ENCODE results near the gene LPCAT1. TPM values are rescaled to one million over a fixed set of nuclear protein-coding genes. Genes with fewer than 3 reads are reported as not detected.

Gene LPCAT1
- total RNA-seq, 1 experiment from 2014 or later = 47.5 TPM

DNA sequence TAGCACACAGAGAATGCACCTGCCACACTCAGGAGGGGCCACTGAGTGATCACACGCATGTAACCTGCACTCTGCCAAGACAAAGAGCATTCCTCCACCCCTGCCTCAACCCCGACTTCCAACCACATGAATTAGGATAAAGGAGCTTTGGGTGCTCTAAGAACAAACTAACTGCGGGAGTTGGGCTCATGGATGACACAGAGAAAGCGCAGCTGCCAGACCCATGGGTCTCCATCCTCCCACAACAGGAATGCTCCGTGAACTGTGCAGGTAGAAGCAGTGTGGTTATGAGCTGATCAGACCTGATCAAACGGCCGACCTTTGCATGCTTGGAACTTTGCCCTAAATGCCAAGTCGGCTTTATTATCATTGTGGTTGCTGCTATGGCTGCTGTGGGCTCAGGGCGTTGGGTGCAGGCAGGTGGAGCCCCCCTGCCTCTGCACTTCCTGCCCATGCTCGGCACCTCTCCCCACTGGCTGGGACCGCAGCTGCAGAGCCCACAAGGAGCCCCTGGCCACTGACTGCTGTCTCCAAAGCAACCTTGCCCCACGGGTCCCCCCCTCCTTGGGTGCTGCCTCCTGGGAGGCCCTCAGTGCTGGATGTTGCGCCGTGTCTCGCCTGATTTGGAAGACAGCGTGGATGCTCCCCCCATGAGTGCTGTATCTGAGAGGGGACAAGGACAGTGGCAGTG is 75.9 kb downstream of the LPCAT1 start:
- in situ Hi-C loops (cut with HindIII; ENCODE audit: low pct_unique_long_range_greater_than_20kb, low sequenced_read_pairs) = no loop called here
- DNase-seq (ENCODE audit: low read depth, low spot score) = no peak

DNA sequence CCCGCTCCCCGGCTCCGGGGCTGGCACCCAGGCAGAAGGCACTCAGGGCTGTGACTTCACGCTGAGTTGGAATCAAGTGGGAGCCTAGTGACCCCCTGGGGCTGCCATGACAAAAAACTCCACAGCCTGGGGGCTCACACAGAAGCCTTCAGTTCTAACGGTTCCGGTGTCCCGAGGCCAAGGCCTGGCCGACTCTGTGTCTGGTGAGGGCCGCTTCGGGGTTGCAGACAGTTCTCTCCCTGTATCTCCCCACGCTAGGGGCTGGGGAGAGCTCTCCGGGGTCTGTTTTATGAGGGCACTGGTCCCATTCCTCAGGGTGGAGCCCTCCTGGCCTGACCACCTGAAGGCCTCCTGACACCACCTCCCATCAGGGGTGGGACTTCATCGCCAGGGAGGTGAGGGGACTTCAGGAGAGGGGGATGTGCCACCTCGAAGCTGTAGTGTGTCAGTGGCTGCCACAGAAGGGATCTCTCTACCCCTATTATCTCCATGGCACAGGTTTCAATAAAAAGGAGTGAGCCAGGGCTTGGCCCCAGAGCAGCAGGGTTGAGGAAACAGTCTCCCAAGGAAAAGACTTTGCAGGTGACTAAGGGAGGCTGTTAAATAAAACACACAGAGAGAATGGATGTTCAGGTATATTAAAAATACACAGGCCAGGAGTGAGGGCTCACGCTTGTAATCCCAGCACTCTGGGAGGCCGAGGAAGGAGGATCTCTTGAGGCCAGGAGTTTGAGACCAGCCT is 77.0 kb downstream of the LPCAT1 start:
- DNase-seq (ENCODE audit: low read depth, low spot score) = no peak
- in situ Hi-C loops (cut with HindIII; ENCODE audit: low pct_unique_long_range_greater_than_20kb, low sequenced_read_pairs) = no loop called here

DNA sequence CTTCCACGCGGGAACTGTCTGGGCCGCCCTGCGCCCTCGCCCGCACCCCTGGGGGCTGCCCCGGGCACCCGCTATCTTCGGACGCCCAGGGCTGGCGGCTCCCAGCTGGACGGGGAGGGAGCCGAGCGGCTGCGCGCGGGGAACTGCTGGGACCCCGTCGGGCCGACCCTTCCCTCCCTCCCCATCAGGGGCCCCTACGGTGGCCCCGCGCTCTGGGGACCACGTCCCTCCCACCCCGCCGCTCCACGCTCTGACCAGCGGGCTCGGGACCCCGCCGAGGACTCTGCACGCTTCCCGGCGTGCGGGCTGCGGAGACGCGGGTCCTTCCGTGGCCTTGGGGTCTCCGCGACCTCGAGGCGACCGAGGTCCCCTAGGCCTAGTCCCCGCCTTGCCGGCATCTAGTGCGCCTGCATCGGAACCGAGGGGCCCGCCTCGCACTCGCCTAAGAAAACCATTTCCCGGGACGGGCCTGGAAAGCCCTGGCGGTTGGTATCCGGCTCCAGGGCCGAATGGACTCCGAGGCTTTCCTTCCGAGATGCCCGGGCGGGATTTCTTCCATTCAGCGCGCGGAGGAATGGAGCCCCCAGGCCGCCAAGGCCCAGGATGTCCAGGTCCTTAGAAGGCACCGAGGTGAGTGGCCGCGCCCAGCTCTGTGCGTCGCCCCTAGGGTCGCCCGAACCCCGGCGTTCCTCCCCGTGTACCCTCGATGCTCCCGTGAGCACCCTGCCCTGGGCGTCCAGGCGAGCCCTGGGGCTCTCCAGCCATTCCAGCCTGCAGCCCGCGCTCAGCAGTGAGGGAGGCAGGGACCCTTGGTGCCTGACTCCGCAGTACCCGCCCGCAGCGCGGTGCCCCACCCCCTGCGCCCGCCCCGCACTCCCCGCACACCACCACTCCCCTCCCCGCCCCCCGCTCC is 77.8 kb downstream of the LPCAT1 start:
- DNase-seq (ENCODE audit: low read depth, low spot score) = no peak

DNA sequence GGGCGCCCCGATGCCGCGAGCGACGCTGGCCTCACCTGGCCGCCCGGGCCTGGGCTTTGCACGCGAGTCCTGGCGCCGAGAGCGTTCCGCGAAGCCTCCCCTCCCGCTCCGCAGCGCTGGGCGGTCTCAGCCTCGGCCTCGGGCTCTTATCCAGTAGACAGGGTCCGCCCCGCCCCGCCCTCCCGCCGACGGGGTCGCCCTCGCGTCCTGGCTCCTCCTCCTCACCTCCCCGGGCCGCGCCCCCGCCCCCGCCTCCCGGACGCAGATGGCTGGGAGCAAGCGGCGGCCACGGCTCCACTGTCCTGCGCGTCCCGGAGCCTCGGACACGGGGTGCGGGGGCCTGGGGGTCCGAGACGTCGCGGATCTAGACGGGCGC is 78.5 kb downstream of the LPCAT1 start, which contains the start of gene SLC6A3:
SLC6A3 (minus strand) TSS at position 128 of the 376 bp plus-strand sequence. CDS start 2,243 bp downstream, outside the sequence.
- peak; percentile 41 for DNase-seq (ENCODE audit: low read depth, low spot score)
- in situ Hi-C loops (cut with HindIII; ENCODE audit: low pct_unique_long_range_greater_than_20kb, low sequenced_read_pairs) = no loop called here

More for the DNA sequence above, 77.8 kb downstream of the LPCAT1 start:
- in situ Hi-C loops (cut with HindIII; ENCODE audit: low pct_unique_long_range_greater_than_20kb, low sequenced_read_pairs) = no loop called here

GRCh38 chr5:1444361-1445189 is 79.2 kb downstream of the LPCAT1 start:
- DNase-seq (ENCODE audit: low read depth, low spot score) = no peak
- in situ Hi-C loops (cut with HindIII; ENCODE audit: low pct_unique_long_range_greater_than_20kb, low sequenced_read_pairs) = no loop called here

GRCh38 chr5:1443991-1444360 is 79.8 kb downstream of the LPCAT1 start:
- in situ Hi-C loops (cut with HindIII; ENCODE audit: low pct_unique_long_range_greater_than_20kb, low sequenced_read_pairs) = no loop called here

GRCh38 chr5:1443171-1443570 is 80.6 kb downstream of the LPCAT1 start:
- no peak for DNase-seq (ENCODE audit: low read depth, low spot score)
- in situ Hi-C loops (cut with HindIII; ENCODE audit: low pct_unique_long_range_greater_than_20kb, low sequenced_read_pairs) = no loop called here

More at GRCh38 chr5:1443991-1444360, 79.8 kb downstream of the LPCAT1 start:
- DNase-seq (ENCODE audit: low read depth, low spot score) = no peak

DNA sequence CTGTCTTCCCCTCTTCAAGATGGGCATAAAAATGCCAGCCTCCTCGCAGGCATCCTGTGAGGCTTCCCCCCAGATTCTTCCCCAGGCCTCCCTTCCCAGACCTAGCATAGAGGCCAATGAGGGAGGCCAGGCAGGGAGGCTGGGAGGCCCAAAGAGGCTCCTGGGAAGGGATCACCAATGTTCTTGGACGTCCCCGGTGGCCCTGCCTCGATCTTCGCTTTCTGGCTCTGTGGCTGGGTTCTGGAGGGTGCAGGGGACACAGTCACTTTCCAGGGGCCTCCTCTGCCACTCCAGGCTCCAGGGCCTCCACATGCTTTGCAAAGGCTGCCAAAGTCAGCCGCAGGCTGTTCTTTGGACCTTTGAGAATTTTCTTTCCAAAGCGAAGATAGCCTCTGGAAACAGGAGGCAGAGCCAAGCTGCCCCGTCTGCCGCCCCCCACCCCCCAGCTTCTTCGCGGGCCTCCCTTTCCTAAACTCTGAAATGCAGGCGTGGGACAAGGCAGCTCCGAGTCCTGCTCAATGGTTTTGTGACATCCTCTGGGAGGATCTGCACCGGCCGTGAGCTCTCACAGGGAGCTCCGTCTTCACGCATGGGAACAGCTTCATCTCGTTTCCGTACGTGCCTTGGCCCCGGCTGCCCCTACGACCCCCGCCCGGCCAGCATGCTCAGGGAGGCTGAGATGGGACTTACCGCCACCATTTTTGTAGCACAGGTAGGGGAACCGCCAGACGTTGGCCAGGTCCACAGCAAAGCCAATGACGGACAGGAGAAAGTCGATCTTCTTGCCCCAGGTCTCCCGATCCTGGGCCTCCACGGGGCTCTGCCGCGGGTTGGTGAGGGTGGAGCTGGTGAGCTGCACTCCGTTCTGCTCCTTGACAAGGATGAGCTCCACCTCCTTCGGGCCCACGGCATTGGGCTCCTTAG is 81.3 kb downstream of the LPCAT1 start:
- DNase-seq (ENCODE audit: low read depth, low spot score) = no peak
- in situ Hi-C loops (cut with HindIII; ENCODE audit: low pct_unique_long_range_greater_than_20kb, low sequenced_read_pairs) = no loop called here

DNA sequence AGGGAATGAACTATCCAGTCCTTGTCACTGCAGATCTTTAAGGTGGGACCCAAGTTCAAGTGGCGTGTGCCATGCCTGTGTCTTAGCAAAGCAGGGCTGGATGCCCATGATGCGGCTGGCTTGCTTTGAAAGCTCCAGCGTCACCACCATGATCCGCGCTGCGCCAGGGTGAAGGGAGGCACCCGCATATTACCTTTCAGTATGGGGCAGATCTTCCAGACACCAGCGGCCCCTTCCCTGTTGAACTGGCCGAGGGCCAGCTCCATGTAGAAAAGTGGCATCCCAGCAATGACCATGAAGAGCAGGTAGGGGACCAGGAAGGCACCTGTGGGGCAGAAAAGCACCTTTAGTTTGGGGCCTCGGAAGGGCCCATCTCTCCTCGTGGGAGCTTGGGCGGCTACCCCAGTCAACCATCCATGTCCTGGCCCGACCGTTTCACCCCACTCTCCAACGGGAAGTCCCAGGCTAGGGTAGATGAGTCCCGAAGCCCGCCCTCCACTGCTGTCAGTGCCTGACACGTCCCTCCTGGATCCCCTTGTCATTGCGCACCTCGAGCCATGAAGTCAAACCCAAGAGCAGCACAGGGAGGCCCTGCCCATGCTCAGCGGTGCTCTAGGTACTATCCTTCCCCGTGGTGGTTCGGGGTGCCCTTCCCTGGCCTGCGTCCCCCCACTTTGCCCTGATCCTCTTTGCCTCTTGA is 82.4 kb downstream of the LPCAT1 start:
- DNase-seq (ENCODE audit: low read depth, low spot score) = no peak
- in situ Hi-C loops (cut with HindIII; ENCODE audit: low pct_unique_long_range_greater_than_20kb, low sequenced_read_pairs) = no loop called here

DNA sequence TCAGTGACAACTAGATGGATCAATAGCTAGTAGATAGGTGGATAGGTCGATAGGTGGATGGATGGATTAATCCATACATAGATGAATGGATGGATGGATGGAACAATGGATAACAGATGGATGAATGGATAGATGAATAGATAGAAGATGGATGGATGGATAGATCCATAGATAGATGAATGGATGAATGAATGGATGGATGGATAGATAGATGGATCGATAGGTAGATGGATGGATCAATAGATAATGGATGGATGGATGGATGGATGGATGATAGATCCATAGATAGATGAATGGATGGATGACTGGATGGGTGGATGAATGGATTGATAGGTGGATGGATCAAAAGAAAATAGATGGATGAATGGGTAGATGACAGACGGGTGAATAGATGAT is 83.7 kb downstream of the LPCAT1 start:
- in situ Hi-C loops (cut with HindIII; ENCODE audit: low pct_unique_long_range_greater_than_20kb, low sequenced_read_pairs) = no loop called here
- DNase-seq (ENCODE audit: low read depth, low spot score) = no peak

DNA sequence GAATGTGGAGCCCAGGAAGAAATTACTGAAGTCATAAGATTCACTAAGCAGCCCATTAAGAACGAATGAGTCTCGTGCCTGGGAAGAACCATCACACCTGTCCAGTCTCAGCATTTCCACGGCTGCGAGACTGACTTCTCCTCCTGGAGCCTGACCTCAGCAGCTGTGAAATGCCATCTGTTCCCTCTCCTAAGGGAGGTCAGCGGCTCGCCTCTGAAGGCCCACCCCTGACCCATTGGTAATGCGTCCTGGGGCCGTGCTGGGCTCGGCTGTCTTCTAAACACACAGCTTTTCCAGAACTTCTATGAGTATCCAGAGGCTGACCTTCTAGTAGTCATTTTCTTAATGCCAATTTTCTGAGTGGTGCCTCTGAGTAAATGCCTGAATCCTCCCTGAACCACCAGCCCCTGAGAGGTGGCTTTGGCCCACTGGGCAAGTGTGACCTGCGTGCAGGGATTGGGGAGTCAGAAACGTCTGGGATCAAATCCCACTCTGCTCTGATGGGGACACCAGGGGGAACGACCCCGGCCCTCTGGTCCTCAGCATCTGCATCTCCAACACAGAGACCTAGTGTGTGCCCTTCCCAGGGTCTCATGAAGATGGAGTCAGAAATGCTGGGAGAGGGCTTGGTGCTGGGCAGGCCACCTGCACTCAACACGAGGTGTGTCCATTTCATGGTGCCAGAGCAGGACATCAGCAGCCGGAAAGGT is 84.2 kb downstream of the LPCAT1 start:
- in situ Hi-C loops (cut with HindIII; ENCODE audit: low pct_unique_long_range_greater_than_20kb, low sequenced_read_pairs) = no loop called here
- no peak for DNase-seq (ENCODE audit: low read depth, low spot score)

DNA sequence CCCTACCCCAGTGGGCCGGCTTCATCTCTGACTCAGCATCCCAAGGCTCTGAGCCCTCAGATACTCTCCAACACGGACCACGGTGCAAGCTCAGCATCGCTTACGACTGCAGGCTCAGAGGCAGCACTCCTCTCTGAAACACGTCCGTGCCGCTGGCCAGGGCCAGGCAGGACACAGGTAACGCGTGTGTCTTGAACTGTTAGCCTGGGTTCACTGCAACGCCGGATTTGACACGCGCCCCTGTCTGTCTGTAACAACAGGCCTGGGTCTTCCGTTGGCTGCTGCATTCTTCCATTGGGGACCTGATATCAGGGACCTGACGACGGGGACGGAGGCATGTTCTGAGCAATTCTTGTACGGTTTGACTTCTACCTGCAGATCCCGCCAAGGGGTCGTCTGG is 84.9 kb downstream of the LPCAT1 start:
- DNase-seq (ENCODE audit: low read depth, low spot score) = no peak
- in situ Hi-C loops (cut with HindIII; ENCODE audit: low pct_unique_long_range_greater_than_20kb, low sequenced_read_pairs) = no loop called here

- in situ Hi-C loops (cut with HindIII; ENCODE audit: low pct_unique_long_range_greater_than_20kb, low sequenced_read_pairs) = no loop called here
- DNase-seq (ENCODE audit: low read depth, low spot score) = no peak
These were observed 85.7 kb downstream of the LPCAT1 start for GRCh38 chr5:1437876-1438559.

DNA sequence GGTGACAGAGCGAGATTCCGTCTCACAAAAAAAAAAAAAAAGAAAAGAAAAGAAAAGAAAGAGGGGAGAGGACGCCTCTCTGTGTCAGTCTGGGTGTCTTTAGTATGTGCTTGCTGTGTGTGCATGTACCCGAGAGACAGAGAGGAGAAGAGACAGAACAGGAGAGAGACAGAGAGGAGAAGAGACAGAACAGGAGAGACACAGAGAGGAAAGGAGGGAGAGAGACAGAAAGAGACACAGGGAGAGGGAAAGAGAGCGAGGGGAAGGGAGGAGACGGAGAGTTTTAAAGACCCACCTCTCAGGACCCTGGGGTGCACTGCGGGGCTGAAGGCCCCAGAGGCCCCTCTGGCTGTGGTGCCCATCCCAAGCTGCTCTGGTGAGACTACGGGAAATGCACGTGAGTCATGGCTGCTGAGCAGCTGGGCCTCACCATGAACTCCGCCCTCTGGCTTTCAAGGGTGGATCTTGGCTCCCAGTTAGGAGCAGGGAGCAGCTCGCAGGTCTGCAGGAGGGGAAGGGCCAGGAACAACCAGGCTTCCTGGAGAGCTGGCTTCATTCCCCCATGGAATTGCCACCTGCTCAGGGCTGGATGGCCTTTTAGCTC is 86.4 kb downstream of the LPCAT1 start:
- DNase-seq (ENCODE audit: low read depth, low spot score) = peak; percentile 32
- in situ Hi-C loops (cut with HindIII; ENCODE audit: low pct_unique_long_range_greater_than_20kb, low sequenced_read_pairs) = no loop called here
